ENCODE data around the gene SRRM5.

- no peak for TF ChIP-seq CTCF (IDR thresholded peaks at IDR 0.05)
- no peak for TF ChIP-seq POLR2A (IDR thresholded peaks at IDR 0.05; ENCODE audit: low read depth)
- TF ChIP-seq EP300 (IDR thresholded peaks at IDR 0.05) = no peak
- TF ChIP-seq POLR2AphosphoS5 (IDR thresholded peaks at IDR 0.05) = no peak
Observed at GRCh38 chr19:43592800-43593350, 19.0 kb upstream of the SRRM5 start.

Data from esophagus muscularis mucosa (tissue), 4 donors.